GM19438 (cell line): Measurements from ENCODE around the gene FNDC3B.

Experiments
- ATAC-seq: cut with Tn5 transposase; IDR thresholded peaks from one replicate; pipeline ENCODE4 v1.9.1; 2021; ENCODE audit warnings: low read depth; ENCODE audit not compliant: unreplicated experiment

Gene FNDC3B

DNA sequence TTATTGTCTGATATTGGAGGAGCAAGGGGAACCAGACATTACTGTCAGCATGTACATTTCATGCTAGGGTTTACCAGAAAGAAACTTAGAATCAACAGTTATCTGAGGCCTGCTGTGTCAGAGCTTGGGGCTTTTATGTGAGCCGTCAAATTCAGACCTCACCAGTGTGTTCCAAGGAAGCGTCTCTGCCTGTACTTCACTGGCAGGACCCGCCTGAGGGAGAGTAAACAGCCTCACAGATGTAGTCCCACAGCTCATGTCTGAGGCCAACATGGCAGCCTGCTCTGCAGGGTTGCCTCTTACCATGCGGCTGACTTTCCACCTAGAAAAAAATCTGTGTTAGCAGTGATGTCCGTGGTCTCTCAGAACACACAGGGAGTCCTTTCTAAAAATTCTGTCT, 334.5 kb downstream of the FNDC3B start:
- ATAC-seq = no peak

DNA sequence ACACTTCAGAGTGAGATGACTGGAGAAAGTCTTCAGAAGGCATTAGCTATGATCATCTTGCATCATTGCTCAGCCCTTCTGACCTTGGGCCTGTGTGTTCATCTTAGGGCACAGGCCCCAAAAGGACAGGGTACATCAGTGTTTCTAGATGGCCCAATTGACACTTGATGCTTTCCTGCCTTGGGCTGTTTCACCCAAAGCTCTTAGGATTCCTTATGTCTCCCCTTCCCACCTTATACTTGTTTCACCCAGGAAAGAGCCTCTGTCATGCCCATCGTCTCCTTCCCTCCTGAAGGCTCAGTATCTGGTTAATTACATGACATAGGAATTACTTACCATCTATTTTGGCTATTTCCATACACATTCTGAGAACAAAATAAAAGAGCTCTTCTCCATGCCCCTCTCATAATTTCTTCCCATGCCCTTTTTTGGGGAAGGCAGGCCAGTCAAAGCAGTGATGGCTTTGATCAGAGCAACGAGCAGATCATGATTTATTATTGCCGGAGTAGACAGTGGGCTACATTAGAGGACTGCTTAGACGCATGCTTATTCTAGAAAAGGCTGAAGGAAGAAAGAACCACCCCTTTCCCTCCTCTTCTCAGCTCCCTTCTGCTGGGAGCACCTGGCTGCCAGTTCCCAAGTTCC, 335.9 kb downstream of the FNDC3B start:
- no peak for ATAC-seq

DNA sequence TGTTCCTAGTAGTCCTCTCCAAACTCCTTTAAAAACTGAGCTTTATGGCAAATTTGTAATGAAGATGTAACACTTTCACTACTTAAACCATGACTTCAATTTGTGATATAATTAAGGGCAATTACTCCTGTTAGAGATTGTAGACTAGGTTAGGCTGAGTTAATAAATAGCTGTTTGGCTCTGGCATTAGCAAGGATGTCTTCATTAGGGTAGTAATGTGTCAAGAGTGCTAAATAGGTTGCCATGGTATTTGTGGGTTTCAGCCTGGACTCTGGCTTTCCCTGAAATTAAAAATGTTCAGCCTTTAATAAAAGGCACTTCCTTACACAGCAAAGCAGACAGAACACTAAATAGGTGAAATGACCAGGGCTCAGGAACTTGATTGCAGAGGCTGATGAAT, 337.0 kb downstream of the FNDC3B start:
- no peak for ATAC-seq

DNA sequence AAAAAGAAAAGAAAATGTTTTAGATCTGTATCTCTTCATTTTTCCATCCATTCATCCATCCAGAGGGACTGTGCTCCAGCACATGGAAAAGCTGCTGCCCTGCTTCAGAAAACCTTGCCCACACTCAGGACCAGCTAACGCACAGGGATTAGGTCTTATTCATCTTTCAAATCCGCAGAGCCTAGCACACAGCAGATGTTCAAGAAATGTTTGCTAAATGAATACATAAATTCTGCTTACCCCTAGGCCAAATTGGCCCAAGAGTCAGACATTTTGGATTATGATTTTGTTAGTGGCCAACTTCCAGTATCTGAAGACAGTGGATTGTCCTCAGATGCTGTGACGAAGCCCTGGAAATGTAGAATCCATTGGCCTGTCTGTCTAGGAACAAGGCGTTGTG, 337.5 kb downstream of the FNDC3B start:
- ATAC-seq = no peak

DNA sequence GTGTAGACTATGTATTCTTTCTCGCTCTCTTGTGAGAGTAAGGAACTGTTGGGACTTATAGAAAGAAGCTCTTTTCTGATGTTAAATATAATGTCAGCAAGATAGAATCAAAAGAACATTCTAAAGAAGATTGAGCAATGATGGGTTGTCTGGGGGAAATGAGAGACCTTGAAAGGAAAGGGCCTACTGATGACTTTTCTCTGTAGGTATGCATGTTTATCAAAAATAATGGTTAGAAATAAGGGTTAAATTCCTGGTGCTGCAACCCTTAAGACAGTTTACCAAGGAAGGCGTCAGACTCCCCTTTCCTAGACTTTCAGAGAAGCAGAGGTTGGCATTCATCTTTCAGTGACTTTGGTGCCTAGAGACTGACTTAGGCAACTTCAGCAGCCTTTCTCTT, 339.1 kb downstream of the FNDC3B start:
- ATAC-seq = no peak

DNA sequence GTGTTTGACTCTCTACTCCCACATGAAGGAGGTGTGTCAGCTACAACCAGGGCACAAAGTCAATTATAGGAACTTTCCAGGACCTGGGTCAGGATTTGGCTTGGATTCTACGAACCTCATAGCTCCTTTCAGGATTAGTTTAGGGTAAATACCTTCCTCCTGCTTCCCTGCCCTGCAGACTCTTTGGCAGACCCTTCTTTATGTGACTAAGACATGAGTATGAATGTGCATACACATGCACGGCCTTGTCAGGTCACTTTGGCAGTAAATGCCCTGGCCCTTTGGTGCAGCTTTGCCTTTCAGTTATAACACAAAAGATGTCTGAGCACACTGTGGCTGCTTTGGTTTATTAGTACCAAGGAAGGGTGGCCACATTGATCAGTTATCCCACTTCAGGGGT, 340.0 kb downstream of the FNDC3B start:
- ATAC-seq = no peak

DNA sequence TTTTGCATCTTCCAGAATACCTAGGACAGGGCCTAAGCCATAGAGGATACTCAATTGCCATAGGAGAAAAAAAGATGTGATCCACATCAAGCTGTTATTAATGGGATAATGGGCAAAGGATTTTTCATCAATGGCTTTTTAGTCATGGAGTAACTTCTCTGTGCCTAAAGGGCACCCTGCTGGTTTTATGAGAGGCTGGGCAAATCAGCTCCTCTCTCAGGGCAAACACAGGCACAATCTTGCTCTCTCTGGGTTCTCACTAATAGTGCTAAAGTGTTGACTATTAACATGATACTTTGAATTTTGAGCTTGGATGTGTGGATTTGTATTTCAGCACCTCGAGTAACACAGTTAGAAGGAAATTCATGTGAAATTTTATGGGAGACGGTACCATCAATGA, 341.3 kb downstream of the FNDC3B start:
- no peak for ATAC-seq

DNA sequence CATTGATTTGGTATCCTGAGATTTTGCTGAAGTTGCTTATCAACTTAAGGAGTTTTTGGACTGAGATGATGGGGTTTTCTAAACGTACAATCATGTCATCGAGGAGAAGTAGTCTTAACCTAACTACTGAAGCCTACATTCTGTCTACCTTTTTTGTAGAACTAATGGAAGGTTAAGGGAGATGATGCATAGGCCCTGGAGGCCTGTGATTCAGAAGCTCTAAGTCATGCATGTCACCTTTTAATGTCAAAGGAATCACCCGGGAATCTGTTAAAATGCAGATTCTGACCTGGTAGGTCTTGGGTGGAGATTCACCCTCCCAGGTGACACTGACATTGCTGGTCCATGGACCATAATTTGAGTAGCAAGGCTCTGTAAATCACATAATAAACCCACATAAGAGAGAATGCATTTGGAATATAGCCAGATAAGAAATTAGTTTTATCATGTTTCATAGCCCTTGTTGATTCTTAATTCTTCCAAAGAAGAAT, 344.0 kb downstream of the FNDC3B start:
- no peak for ATAC-seq

DNA sequence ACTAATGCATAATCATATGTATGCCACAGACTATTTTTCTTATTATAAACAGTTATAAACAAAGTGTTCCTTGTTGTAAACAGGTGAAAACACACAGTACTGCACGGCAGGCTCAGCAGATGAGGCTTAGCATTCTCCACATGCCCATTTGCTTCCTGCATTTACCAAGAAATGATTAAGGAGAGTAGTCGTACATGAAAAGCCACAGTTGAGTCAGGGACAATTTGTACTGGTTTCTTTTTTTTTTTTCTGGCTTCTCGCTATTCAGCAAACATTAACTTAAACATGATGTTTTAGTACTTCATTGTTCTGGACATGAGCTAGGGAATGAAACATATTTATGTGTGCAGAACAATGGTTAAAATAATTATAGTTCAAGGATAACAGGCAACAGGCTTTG, 345.5 kb downstream of the FNDC3B start:
- no peak for ATAC-seq

DNA sequence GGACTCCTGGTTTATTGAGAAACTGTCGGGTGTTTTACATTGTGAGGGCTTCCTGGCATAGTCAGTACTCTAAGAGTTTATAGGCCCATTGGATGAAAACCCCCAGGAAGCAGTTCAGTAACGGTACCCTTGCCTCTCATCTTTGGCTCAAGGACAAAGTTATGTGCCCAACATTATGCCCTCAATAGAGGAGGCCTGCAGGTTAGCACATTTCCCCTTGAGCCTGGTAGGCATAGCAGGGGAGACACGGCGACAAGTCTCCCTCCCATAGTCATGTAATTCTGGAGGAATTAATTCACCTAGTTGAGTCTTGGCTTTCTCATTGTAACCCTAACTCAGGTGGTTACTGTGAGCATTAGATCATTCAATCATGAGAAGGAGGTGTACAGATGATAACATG, 348.4 kb downstream of the FNDC3B start:
- ATAC-seq = no peak

DNA sequence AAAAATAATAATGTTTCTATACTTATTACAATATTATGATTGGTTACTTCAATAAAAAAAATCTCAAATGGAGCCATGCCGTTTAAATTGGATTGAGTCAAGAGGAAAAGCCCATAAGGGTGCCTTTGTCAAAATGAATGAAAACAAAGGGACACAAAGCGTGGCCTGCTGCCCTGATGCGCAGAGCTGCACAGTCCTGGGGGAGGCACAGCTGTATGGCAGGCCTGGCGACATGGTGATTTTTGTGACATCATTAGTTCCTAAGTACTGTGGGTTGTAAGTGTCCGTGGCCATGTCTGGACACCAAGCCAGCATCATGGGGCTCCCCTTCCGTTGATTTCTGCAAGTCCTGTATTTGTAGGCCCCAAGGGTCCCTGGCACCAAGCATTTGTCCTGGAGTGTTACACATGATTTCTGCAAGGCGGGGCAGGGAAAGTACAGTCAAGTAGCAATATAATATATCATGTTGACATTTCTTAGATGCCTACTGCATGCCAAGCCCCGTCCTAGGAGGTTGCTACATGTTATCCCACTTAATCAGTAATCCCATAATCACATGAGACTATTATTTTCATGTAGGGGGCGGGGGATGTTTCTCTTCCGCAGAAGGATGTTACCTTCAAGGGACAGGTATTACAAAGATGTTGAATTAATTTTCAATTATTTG, 349.2 kb downstream of the FNDC3B start:
- no peak for ATAC-seq

DNA sequence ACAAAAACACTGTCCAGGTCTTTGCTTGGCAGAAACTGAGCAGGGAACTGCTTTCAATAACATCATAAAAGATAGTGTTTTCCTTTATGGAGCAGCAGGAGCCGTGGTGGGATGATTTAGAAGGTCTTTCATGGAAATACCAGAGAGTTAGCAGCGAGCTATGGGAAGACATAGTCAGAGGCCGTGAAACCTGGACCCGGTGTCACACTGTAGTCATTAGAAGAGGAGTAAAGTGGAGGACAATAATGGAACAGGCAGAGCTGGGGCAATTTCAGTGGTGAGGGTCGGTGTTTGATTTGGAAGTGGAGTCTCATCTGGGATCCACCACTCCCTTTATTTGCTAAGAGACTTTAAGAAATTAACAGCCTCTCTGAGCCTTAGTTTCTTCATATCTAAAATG, 351.4 kb downstream of the FNDC3B start:
- no peak for ATAC-seq

DNA sequence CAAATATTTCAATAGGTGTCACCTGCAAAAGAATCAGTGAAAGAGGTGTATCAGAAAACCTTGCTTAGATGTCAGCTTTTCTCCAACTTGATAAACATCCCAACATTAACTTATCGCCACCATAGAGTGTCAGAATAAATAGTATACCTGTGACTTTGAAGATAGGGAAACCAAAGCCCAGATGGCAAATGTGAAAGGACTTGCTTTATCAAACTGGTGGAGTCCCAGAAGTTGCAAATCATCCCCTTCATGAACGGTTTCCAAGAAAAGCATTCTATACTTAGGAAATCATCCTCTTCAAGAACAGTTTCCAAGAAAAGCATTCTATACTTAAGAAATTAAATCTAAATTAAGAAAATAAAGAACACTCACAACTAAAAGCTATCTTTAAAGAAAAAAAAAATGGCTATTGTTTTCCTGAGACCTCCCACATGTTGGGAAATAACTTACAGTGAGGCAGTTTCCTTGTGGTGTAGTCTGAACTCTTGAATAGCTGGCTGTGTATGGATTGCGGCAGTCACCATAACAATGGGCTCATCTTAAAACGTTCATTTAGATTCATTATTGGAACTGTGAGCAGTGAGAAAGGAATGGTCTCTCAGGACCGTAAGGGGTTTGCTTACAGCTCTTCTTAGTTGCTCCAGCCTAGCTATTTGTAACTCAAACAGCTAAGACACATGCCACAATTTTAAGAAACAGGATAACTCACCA, 352.4 kb downstream of the FNDC3B start:
- no peak for ATAC-seq

DNA sequence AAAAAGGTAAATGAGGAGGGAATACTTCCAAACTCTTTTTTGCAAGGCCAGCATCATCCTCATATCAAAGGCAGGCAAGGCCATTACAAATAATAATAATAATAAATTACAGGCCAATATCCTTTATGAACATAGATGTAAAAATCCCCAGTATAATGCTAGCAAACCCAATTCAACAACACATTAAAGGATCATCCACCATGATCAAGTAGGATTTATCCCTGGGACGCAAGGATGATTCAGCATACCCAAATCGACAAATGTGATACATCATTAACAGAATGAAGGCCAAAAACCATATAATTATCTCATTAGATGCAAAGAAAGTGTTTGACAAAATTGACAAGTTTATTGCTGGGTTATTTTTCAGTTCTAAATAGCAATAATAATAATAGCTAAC, 355.3 kb downstream of the FNDC3B start:
- no peak for ATAC-seq

DNA sequence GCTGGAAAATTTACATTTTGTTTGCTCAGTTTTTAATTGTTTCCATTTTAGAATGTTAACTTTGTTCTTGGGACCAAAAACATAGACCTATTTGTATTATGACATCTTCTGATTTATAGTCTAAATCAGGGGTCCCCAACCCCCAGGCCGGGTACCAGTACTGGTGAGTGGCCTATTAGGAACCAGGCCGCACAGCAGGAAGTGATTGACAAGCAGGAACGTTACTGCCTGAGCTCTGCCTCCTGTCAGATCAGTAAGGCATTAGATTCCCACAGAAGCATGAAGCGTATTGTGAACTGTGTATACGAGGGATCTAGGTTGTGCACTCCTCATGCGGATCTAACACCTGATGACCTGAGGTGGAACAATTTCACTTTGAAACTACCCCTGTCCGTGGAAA, 357.0 kb downstream of the FNDC3B start:
- no peak for ATAC-seq

DNA sequence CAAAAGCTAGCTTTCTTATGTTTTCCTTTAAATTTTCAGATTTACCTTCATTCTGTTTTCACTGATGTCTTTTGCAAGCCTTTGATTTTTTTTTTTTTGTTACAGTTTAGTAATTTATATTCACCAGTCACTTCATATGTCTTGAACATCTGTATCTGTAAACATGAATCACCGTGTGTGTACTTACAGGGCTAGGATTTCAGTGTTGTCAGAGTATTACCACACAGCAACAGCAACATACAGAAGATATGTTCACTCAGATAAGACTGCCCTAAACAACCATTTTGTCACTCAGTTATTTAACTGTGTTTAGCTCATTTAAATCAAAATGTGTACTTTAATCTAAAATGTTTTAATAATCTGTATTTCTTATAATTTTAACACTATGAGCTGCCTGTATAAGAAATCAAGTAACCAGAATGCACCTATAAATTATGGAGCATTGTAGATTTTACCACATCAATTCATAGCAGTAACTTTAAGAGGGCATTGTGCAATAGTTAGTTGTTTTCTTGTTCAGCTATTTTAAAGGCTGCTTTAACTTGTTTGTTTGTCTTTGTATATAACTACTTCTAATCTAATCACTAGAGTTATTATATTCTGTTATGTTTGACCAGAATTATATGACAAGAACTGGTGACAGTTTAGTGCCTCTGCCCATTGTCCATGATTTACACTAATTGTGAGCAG, 358.5 kb downstream of the FNDC3B start:
- no peak for ATAC-seq

DNA sequence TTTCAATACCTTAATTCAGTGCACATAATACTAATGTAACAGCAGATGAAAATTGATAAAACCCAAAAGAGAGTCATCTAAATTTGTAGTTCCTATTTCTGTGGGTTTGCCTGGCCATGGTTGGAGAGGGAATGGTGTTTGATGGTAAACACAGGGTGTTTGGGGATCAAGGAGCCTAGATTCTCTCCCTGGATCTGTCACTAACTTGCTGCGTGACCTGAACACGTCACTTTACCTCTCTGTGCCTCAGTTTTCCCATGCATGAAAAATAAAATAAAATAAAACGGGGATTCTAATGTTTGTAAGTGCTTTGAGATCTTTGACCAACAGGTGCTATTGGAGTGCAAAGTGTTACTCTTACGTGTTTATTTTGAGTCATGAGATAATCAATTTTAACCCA, 359.1 kb downstream of the FNDC3B start:
- no peak for ATAC-seq

DNA sequence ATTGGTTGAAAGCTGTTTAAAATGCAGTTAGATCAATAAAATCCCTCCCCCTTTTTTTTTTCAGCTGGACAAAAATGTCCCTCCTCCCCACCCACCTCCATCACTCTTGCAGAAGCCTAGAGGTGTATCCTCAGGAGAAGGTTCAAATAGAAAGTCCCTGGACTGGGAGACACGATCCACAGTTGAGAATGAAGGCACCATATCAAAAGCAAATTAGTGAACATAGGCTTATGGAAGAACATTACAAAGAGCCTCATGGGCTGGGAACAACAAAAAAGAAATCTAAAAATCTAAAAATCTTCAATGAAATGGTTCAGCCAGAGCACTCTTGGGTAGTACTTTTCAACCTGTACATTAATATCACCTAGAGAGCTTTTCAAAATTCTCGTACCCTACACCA, 362.7 kb downstream of the FNDC3B start:
- no peak for ATAC-seq

DNA sequence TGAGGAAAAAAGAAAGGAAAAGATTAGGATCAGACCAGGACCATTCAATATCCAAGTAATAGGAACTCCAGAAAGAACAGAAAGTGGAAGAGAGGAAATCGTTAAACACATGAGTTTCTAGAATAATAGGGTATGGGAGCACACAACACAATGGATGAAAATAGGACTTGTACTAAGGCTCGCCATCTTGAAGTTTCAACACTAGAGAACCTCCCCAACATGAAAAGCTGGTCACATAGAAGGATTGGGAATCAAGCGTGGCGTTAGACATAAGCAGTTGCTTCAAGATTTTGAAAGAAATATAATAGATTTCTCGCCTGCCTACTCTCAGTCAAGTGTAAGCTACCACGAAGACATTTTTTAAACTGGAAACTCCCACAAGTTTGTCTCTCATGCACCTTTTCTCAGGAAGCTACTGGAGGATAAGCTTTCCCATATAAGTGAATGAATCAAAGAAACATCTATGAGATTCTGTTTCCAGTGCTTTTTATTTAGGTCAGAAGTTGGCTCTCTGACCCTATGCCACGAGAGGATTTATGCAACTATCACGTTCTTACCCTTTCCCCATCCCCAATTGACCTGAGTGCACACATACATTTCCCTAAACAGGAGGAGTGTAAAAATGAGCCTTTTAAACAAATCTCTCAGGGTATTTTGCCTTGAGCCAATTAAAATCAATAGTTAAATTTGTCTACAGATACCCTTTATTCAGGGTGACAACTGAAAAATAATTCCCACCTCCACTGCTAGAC, 363.7 kb downstream of the FNDC3B start:
- ATAC-seq = no peak

DNA sequence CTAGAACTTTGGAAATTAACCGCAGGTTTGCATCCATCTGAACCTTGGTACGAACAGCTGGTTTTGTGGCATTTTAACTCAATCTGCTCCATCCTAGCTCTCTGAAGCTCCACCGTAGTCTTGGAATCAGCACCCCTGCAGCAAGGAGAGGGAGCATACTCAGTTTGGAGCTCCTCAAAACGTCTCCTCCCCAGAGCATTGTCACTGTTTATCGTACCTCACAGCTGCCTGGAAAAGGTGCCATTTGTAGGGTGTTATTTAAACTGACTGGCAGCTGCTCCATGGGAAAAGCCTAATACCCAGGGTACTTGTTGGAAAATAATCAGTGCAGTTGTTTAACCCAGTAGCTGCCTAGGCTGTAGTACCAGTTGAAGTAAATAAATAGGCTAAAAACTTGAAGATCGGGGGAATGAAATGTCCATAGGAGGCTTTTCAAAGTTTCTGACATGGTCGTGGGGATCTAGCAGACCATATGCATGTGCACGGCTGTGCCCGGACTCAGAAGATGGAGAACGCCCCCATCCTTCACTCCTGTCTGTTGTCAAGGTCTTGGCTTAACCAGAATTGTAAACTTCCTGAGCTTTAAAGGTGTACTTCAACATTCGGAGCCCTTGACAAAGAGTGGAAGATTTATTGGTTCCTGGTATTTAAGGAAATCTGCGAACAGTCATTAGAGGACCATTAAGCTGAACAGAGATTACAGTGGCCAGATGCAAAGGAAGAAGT, 365.0 kb downstream of the FNDC3B start:
- ATAC-seq = no peak
